Fibroblast of peridontal ligament (primary cell): ENCODE data around the gene BABAM2.

Experiments
- DNase-seq: peaks from one replicate; pipeline ENCODE4 v3.0.0-alpha.2; 2010; ENCODE audit errors: extremely low read depth

The BABAM2 gene

DNA sequence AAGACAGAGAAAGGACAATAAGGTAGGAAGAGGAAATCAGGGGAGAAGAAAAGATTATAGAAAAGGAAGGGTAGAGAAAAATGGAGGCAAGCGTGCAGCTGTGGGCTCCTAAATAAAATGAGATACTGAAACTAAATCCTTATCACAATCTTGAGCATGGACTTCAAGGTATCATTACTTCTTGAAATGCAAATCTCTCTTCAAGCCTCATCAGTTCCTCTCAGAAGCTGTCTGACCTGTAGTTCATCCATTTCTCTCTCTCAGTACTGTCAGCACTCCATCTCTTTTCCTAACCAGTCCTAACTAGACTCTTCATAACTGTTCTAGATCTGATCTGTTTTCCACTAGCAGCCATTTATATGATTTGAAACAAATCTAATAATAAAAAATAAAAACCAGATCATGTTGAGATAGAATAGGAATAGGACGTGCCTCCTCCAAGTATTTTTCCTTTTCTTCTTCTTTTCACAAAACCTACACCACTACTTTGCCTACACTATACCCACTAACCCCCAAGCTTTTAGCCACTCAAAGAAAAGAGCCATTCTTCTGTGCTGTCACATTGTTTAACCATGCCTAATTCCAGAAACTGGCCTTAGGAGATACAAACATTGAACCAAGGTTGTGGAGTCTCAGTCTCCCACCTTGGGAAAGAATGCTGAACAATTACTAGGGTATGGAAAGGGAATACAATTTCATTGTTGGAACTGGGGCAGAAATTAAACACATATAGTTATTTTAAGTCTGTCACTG is 21.1 kb downstream of the BABAM2 start:
- no peak for DNase-seq

DNA sequence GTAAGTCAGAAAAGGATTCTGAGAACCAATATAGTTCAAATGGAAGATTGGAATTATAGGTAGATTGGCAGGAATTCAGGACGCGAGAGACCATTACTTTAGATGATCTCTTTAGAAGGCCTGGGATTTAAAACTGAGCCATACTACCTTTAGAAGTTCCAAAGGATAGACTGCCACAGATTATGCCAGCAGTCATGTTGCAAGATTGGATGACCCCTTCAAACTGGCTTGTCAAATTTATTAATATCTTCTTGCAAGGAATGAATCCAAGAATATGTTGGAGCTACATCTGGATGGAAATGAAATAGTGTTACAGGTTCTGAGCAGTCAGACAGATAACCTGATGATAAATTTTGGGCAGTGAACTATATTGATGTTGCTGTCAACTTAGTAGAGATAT is 22.0 kb downstream of the BABAM2 start:
- DNase-seq: no peak

DNA sequence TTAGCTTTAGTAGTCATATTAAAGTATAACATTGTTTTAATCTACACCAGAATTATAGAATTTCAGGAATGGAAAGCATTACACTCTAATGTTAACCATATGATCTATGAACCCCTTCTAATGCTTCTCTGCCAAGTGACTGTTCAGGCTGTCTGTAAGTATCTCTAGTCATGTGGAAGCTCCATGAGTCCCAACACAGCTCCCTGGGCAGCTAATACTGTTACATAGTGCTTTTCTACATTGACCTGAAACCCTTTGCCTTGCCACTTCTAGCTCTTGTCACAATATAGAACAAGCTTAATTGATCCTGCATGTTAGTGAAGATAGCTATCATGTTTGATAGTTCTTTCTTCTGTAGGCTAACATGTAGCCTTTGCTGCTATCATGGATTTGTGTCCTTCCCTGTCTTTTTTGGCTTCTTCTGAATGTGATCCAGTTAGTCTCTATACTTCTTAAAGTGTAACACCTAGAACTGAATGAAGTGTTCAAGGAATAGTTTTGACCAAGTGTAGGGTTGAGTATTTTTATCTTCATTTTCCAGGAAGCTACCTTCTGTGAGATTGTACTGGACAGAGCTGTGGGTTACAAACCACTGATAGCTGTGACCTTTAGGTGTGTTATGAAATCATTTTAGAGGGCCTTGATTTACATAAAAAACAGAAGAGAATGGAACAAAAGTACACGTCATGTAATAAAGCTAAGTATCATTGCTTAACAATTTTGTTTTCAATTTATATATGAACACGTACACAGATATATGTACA is 23.7 kb downstream of the BABAM2 start:
- peak; percentile 71 for DNase-seq

DNA sequence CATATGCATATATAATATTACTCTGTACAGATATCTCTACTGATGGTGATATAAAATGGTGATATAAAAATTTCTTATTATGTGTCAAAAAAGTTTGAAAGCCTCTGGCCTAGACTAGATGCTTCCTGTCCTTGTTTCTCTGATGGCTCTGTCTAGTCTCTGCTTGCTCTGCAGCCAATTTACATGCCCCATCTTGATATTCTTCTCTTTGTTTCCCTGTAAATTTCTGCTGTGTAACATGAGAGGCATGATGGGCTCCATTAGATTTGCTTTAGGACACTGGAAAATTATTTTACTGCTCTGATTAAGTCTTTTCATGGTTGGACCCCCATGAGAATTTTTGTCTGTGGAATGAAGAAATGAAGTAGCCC is 24.3 kb downstream of the BABAM2 start:
- DNase-seq: no peak

DNA sequence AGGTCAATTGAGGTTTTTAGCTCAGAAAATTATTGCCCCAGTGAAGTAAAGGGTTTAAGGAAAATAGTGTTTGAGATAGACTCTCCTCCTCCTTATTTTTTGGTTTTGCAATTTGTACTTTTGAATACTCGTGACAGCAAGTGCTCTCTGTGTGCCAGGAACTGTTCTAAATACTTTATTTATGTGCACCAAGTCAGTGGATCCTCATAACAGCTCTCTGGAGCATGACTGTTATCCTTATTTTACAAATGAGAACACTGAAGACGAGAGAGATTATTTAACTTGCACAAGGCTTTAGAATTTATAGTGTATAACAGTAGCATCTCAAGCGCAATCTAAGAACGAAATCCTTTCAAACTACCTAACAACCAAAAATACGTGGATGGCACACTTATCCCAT is 24.7 kb downstream of the BABAM2 start:
- DNase-seq: peak; percentile 34

DNA sequence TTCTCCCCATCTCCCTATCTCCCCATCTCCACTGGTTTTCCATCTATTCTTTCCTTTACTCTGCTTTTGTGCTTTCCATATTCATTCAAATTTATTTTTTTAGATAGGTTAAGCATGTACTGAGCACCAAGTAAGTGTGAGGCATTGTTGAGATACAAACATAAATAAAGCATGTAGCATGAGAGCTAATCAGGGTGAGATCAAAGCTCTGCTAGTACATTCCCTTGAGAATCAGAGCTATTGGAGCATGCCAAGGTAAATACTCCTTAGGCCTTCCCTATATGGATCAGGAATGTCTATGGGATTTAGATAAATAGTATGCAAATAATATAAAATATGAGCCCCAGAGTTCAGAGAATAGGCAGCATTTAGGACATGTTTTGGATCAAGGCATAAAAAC is 25.3 kb downstream of the BABAM2 start:
- no peak for DNase-seq

DNA sequence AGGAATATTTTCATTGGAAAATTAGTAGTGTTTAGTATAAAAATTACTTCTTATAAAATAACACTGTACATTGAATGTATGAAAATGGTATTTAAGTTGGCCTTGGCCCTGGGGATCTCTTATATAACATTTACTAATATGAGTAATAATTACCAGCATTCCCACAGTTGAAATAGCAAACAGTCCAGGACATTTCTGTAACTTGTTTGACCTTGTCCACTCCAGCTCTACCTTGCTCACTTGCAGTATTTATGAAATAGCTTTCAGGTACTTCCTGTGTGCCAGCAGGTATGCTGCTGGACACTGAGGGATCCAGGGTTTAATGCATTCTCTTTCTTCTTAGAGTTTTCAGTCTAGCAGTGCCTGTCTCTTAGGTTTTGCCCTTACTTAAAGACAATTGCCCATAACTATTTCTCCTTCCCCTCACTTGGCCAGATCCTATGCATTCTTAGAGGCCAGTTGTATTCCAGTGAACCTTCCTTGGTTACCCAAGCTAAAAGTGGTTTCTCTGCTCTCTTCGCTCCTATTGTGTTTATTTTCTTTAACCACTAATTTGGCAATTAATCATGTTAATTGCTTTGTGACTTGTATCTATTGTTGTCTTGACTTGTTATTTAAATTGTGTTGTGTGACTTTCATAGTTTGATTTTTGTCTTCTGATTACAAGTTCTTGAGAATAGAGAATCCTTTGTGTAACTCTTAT is 25.9 kb downstream of the BABAM2 start:
- DNase-seq: no peak

DNA sequence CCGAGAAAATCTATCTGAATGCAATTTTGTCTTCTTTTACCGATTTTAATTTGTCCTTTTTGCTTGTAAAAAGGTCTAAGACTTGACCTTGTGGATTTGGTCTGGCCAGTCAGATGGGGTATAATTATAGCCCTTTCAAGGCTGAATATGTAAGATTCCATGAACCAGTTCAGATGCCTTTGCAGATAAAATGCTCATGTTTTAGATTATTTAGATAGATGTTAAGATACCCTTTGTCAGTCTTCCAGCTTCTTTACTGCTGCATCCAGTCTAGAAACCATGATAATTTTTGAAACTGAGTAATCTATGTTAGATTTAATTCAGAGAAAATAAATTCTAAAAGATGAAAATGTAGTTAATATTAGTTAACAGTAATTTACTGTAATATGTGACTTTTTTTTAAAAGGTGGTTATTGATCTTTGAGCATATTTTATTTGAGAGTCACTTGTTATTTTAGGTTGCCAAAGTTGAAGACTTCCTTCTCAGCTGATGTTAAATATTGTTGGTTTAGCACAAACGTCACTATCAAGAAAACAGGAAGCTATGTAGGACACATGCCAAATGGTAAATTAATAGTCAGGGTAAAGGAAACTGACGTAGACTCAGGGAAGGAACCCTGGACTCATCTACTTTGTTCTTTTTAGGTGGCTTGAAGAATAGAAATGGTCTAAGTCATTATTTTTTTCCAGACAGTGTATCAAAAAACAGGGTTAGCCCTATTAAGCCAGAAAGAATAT is 29.8 kb downstream of the BABAM2 start:
- no peak for DNase-seq

DNA sequence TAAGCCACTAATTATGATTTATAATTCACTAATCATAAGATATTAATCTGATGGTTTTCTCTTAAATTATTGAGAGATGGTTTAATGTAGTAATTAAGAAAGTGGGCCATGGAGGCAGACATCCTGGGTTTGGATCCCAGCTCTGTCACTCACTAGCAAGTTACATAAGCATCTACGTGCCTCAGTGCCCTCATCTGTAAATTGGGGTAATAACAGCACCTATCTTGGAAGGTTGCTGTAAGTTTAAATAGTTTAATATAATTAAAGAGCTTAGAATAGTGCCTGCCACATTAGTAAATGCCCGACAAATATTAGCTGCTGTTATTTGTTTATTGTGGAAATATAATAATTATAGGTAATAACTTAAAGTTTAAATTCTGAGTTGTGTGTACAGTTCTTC is 30.9 kb downstream of the BABAM2 start:
- no peak for DNase-seq

DNA sequence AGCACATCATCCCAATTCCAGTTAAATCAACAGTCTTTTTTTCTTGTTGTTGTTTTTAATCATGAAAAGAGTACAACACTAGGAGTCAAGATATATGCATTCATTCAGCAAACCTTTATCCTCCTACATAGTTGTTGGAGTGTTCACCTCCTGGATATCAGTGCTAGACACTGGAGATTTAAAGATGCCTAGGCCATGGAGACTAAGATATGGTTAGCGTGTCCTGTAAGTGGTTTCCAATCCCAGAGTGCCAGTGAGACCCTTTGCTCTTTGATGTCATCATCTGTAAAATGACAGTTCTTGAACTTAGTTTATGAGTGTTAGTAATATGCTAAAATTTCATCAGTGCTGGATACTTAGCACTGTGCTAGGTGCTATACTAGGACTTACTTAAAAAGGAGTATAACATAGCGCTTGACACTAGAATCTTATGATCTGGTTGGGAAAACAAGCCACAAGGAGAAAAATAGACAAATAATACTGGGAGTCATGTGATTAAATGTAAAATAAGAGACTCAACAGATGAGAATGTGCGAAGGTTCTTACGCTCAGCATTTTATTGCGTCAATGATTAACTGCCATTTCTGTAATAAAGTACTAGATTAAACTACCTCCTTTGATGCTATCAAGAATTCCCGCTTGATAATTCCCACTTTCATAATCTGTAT is 31.5 kb downstream of the BABAM2 start:
- no peak for DNase-seq

DNA sequence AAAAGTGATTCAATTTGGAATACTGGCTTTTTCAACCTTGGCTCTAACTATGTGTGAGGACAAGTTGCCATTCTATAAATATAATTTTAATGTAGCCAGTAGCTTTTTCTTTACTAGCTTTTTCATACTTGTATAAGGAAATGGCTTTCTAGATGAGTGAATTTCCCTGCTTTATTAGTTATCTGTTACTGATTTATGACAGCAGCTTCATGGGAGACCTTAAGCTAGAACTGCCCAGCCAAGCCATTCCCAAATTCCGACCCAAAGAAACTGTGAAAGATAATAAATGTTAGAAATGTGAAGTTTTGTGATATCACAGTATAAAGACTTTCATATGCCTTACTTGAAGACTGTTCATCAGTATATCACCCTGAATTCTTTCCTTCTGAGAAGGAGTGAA is 32.3 kb downstream of the BABAM2 start:
- DNase-seq: no peak

DNA sequence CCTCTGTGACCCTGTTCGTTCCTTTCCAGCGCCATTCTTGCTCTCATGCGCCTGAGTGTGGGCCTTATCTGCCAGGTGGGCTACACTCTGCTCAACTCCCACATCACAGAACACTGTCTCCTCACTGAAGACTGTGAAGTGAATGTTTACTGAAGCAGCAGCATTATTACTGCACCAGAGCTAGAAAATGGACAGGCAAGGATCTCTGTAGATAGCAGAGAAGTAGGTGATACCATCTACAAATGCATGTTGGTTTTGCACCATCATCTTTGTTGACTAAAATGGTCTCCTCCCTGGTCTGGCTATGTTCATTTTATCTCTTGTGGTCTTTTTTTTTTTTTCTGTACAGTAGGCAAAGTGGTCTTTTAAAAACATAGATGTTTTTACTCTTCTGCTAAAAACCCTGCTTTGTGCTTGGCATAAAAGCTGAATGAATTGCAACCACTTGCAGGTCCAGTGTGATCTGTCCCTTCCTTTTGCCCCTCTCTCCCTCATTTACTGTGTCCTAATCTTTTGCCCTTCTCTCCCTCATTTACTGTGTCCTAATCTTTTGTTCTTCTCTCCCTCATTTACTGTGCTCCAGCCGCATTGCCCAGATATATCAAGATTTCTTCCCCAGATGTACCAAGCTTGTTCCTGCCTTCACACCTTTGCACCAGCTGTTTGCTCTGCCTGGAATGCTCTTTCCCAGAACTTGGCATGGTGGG is 35.4 kb downstream of the BABAM2 start:
- no peak for DNase-seq

DNA sequence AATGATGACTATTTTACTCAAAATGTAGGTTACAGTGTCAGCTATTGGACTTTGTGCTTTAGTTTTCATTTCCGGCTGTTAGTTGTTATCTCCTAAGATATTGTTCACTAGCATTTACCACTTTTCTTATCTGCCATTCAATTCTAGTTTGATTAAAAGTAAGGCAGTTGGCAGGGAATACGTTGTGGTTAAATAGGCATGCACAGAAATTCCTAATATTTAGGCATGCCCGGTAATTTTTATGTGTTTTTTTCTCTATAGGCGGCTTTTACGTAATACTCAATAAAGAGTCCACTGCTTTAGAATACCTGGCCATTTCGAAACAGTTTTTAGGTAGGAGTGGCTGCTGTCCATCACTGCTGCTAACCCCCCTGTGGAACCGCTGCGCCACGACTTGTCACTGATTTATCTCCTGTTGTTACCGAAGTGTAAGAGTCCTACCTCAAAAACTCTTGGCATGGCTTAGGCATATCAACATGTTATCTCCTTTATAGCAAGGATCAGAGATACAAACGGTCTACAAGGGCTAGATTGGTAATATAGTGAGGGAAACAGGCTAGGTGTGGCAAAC is 39.5 kb downstream of the BABAM2 start:
- no peak for DNase-seq

DNA sequence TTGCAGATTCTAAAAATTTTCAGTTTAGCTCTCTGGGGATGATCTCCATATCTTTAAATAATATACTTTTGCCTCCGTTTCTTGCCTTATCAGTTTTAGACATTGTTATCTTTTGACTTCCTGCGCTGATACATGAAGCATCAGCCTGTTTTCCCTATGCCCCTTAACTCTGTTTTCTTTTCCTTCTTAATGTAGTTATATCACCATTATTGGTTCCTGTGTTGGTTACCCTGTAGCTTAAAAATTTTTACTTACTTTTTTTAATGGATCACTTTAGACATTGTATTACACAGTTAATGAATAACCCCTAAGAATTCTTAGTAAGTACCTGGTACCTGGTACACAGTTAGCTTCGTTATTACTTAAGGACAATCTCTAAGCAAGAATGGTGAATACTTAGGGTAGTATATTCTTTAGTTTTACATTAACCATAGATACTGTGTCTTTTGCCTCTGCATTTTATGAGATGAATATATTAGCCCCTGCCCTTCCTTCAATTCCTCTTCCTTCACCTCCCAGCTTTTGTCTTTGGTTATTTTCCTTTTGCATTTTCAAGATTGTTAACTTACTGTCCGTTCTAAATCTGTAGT is 40.9 kb downstream of the BABAM2 start:
- DNase-seq: no peak

DNA sequence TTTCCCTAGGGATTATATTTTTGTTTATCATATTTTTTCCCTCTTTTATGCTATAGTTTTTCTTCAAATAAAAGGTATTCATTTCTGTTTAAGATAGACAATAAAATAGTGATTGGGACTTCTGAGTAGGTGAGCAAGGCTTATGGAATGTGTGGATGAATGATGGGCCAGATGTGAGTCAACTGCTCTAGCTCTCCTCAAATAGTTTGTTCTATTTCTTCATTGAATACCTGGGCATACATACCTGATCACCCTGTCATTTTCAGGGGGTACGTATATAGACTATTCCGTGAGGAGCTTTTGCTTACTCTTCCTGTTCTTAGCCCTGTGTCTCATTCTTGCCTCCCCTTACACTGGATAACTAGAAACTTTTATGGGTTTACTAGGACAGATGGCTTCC is 41.9 kb downstream of the BABAM2 start:
- DNase-seq: no peak

DNA sequence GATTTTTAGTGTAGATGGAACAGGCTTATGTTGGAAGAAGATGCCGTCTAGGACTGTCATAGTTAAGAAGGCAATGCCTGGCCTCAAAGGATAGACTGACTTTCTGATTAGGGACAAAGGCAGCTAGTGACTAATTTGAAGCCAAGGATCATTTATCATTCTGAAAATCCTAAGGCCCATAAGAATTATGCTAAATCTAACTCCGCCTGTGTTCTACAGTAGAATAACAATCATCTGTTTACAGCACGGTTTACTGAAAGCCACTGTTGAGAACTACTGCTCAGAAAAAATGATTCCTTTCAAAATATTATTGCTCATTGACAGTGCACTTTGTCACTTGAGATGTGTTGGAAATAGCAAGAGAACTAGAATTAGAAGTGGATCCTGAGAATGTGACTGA is 44.5 kb downstream of the BABAM2 start:
- no peak for DNase-seq

DNA sequence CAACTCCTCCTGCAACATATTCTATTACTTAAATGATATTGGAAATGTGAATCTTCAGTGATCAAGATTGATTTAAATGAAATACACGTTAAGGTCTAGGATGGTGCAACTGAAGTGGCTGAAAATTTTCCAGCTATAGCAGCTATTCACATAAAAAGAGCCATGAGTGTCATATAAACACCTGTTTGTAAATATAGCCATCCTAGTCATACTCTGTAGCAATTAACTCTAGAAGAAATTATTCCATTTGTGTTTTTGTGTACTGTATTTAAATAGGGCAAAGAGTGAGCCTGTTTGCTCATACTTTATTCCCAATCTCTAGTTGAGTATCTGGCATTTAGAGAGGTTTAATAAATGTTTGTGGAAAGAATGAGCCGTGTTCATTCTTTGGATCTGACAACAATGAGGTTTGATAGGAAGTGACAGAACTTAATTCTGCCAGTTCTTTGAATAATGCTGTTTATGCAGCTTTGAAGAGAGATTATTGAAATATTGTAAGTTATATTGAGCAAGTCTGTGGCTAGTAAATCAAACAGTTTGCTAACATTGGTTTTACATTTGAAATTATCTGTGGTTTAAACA is 49.7 kb downstream of the BABAM2 start:
- DNase-seq: peak; percentile 67

DNA sequence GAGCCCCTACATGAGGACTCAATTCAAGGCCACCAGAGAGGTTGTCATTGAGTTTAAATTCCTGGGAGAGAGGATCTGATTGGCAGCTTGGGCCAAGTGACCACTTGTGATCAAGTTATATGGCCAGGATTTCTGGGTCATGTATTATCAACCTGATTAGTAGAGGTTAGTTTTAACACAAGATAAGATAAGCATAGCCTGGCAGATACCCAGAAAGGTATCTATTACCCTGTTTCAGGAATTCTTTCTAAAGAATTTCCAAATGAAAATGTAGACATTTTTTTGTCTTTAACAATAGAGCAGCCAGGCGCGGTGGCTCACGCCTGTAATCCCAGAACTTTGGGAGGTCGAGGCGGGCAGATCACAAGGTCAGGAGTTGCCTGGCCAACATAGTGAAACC is 50.5 kb downstream of the BABAM2 start:
- no peak for DNase-seq

DNA sequence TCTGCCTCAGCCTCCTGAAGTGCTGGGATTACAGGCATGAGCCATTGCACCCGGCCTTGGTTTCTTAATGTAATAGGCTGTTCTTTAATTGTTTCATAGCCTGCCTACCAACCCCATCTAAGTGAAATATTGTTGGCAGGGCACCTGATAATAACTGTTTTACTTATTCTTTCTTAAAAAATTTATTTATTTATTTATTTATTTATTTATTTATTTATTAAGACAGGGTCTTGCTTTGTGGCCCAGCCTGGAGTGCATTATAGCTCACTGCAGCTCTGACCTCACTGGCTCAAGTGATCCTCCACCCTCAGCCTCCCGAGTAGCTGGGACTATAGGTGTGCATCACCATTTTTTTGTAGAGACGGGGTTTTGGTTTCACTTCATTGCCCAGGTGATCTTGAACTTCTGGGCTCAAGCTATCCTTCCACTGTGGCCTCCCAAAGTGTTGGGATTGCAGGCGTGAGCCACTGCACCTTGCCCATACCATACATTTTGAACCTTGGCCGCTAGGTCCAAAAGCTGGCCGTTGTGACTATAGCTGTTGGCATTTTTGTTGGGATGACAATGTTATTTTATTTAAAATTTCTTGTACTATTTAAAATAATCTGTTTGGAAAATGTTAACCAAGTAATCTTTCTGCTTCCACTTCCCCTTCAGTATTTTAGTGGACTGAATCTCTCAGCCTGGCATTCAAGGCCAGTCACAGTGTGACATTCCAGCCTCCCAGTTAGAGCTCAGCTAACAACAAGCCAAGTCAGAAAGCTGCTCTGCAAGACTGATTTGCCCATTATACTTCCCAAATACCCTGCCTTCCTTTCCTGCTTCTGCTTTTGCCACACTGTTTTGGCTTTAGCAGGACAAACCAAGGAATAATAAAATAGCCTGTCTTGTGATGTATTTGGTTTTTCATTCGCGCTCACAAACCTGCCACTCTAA is 52.4 kb downstream of the BABAM2 start:
- DNase-seq: no peak
